Panc1 (cell line): ENCODE data around the gene STK26. TPM values are rescaled to one million over a fixed set of nuclear protein-coding genes. Genes with fewer than 3 reads are reported as not detected.

Experiments
- ATAC-seq: fragments of 200-7000 bp; cut with Tn5 transposase; 2 replicates; pipeline ENCODE4 v1.9.1; 2020; ENCODE audit warnings: mild to moderate bottlenecking, moderate library complexity
- BruUV-seq: library from RNA; stranded (reverse); fragments of 400-500 nt; replicated peaks from 2 replicates; lab custom pipeline; 2021; lab: Mats Ljungman, UMichigan
- CTCF ChIA-PET: fragments of 300-600 bp; sonication (Branson Sonifier 250); formaldehyde crosslinking; loops from one replicate; lab custom pipeline; 2022; ENCODE audit warnings: antibody characterized with exemption; lab: Charles Lee
- POLR2A ChIA-PET: fragments of 300-600 bp; sonication (Branson Sonifier 250); formaldehyde crosslinking; loops from one replicate; lab custom pipeline; 2022; ENCODE audit warnings: antibody characterized with exemption; lab: Charles Lee
- DNase-seq: peaks from one replicate; pipeline ENCODE4 v3.0.0-alpha.2; 2010; ENCODE audit warnings: low read depth, low spot score
- H3K27ac ChIP-seq: 2 replicates; pipeline ENCODE4 v1.5.1; 2011; ENCODE audit warnings: mild to moderate bottlenecking, low read length, inconsistent platforms
- H3K27me3 ChIP-seq: fragments of 200-500 bp; sonication (Bioruptor generic); 2 replicates; pipeline ENCODE4 v1.6.0; 2014; ENCODE audit warnings: low read length, inconsistent platforms; ENCODE audit not compliant: control insufficient read depth, insufficient read depth
- H3K36me3 ChIP-seq: fragments of 200-500 bp; sonication (Bioruptor generic); 2 replicates; pipeline ENCODE4 v1.5.1; 2014; ENCODE audit warnings: inconsistent platforms, mild to moderate bottlenecking, low read length, moderate library complexity; ENCODE audit not compliant: control insufficient read depth, insufficient read depth
- H3K4me1 ChIP-seq: 2 replicates; pipeline ENCODE4 v1.5.1; 2011; ENCODE audit warnings: inconsistent platforms, mild to moderate bottlenecking, low read length, moderate library complexity; ENCODE audit not compliant: control insufficient read depth, insufficient read depth
- H3K4me3 ChIP-seq, 2 experiments: 2 replicates each; pipeline ENCODE4 v1.5.1; 2011 to 2012; ENCODE audit warnings: low read depth in 2 of 2, low read length in 2 of 2, mild to moderate bottlenecking in 2 of 2, inconsistent platforms in 1 of 2, moderate library complexity in 1 of 2
- H3K9me3 ChIP-seq: fragments of 200-500 bp; sonication (Bioruptor generic); 2 replicates; pipeline ENCODE4 v1.5.1; 2014; ENCODE audit warnings: low read depth, mild to moderate bottlenecking, inconsistent platforms, low read length, moderate library complexity; ENCODE audit not compliant: control insufficient read depth, insufficient read depth
- CTCF ChIP-seq: fragments of 450-650 bp; IDR thresholded peaks from 2 replicates; pipeline ENCODE4 v1.5.1; 2017; ENCODE audit warnings: mild to moderate bottlenecking
- POLR2AphosphoS5 ChIP-seq: IDR thresholded peaks from 2 replicates; pipeline ENCODE4 v1.6.1; 2012; ENCODE audit warnings: mild to moderate bottlenecking, low read depth, low read length, moderate library complexity
- REST ChIP-seq, 2 experiments: IDR thresholded peaks; 2 replicates each; pipeline ENCODE4 v1.6.1; 2011 to 2012; ENCODE audit warnings: low read depth in 2 of 2, control low read depth in 1 of 2, low read length in 1 of 2, mild to moderate bottlenecking in 1 of 2, moderate library complexity in 1 of 2; ENCODE audit not compliant: insufficient read depth in 1 of 2
- SIN3A ChIP-seq: IDR thresholded peaks from 2 replicates; pipeline ENCODE4 v1.6.1; 2012; ENCODE audit warnings: low read depth, mild to moderate bottlenecking, low read length, moderate library complexity, borderline replicate concordance; ENCODE audit not compliant: insufficient read depth
- TCF7L2 ChIP-seq: IDR thresholded peaks from 2 replicates; pipeline ENCODE4 v1.6.1; 2011; ENCODE audit warnings: mild to moderate bottlenecking, low read depth, low read length, inconsistent platforms
- in situ Hi-C: cut with HindIII; loops from 2 replicates; pipeline ENCODE4 v1.10.0; 2016; ENCODE audit warnings: low sequenced_read_pairs, low pct_unique_long_range_greater_than_20kb
- intact Hi-C: fragments of 100-400 bp; cut with micrococcal nuclease; formaldehyde crosslinking; loops from one replicate; pipeline ENCODE4 v1.10.0; 2022; ENCODE audit not compliant: unreplicated experiment
- total RNA-seq: library from RNA; stranded (reverse); gene quantifications from one replicate; pipeline ENCODE4 v1.2.1, GENCODE V29; 2021; ENCODE audit not compliant: unreplicated experiment

STK26 gene
- total RNA-seq, 1 experiment from 2014 or later, result 44.2 TPM

- DNase-seq, result no peak
- Histone ChIP-seq H3K4me1 (peaks cover 2% of the 10 kb centered on the region; the same call in 1 of the 2 replicates), H3K9me3 (no peaks in the 10 kb centered on the region), H3K27me3 (no peaks in the 10 kb centered on the region), H3K4me3 (no peak overlapping the region), H3K27ac (no peak overlapping the region), H3K36me3 (no peaks in the 10 kb centered on the region)
- BruUV-seq, result no TSS peak
- ChIA-PET CTCF (no interaction called here), POLR2A (interaction anchor here (0.5 to 0.6 kb wide), 2 partner anchors 9 to 1769 kb away, joined by 3 to 4 read pairs; no protein-coding TSS in a partner anchor)
- intact Hi-C loops, result no loop called here
- no peak for TF ChIP-seq REST (IDR thresholded peaks at IDR 0.05; ENCODE audit: insufficient read depth in 1 of 2, low read depth in 2 of 2, low read length in 1 of 2)
- no peak for TF ChIP-seq POLR2AphosphoS5
- no peak for TF ChIP-seq TCF7L2
- TF ChIP-seq SIN3A, result no peak
- no peak for TF ChIP-seq CTCF
- in situ Hi-C loops, result no loop called here
- ATAC-seq, result no peak
These were observed 10.1 kb downstream of the STK26 start for GRCh38 chrX:132033166-132033565.

- H3K27ac ChIP-seq, result no peak overlapping the region
- no peak overlapping the region for H3K4me3 ChIP-seq
- intact Hi-C loops, result no loop called here
- peaks cover 2% of the 10 kb centered on the region; the same call in 1 of the 2 replicates for H3K4me1 ChIP-seq
- TF ChIP-seq CTCF (no peak), POLR2AphosphoS5 (no peak), TCF7L2 (no peak), REST (IDR thresholded peaks at IDR 0.05; ENCODE audit: insufficient read depth in 1 of 2, low read depth in 2 of 2, low read length in 1 of 2) (no peak), SIN3A (no peak)
- ATAC-seq (no peak), DNase-seq (no peak)
- ChIA-PET POLR2A (no interaction called here), CTCF (no interaction called here)
- H3K36me3 ChIP-seq, result no peaks in the 10 kb centered on the region
- BruUV-seq, result no TSS peak
- H3K9me3 ChIP-seq, result no peaks in the 10 kb centered on the region
- H3K27me3 ChIP-seq, result no peaks in the 10 kb centered on the region
- in situ Hi-C loops, result no loop called here
These were observed 11.5 kb downstream of the STK26 start for GRCh38 chrX:132034648-132035047.
